COLO668 (cell line): ENCODE measurements around the gene CCSER1.
"Not testable (repeated sequence)": the region's sequence is repeated elsewhere in the genome, so short reads cannot be mapped to it uniquely, and the experiment has no call there.

Source experiments
- DNase-seq: peaks from one replicate; lab custom pipeline; 2025; ENCODE audit not compliant: unreplicated experiment; lab: John Stamatoyannopoulos, UW

CCSER1 gene

GRCh38 chr4:91243132-91243531, 1115.9 kb downstream of the CCSER1 start:
- DNase-seq = no peak

GRCh38 chr4:91256043-91256442, 1128.8 kb downstream of the CCSER1 start:
- no peak for DNase-seq

- DNase-seq = no peak
Observed at GRCh38 chr4:91256751-91257150, 1129.6 kb downstream of the CCSER1 start.

GRCh38 chr4:91257721-91258120, 1130.5 kb downstream of the CCSER1 start:
- DNase-seq = no peak

- DNase-seq = no peak
Observed at GRCh38 chr4:91258326-91258725, 1131.1 kb downstream of the CCSER1 start.

GRCh38 chr4:91267543-91267942, 1140.3 kb downstream of the CCSER1 start:
- DNase-seq = no peak

GRCh38 chr4:91268481-91268880, 1141.3 kb downstream of the CCSER1 start:
- not testable (repeated sequence) for DNase-seq

GRCh38 chr4:91268913-91269312, 1141.7 kb downstream of the CCSER1 start:
- no peak for DNase-seq

GRCh38 chr4:91279899-91280298, 1152.7 kb downstream of the CCSER1 start:
- peak; percentile 19 for DNase-seq

- peak; percentile 66 for DNase-seq
Observed at GRCh38 chr4:91280551-91281290, 1153.5 kb downstream of the CCSER1 start.

- no peak for DNase-seq
Observed at GRCh38 chr4:91282217-91282616, 1155.0 kb downstream of the CCSER1 start.

GRCh38 chr4:91283726-91284230, 1156.6 kb downstream of the CCSER1 start:
- DNase-seq = no peak

GRCh38 chr4:91284480-91284879, 1157.3 kb downstream of the CCSER1 start:
- DNase-seq = no peak

GRCh38 chr4:91285487-91285886, 1158.3 kb downstream of the CCSER1 start:
- no peak for DNase-seq

GRCh38 chr4:91288702-91289311, 1161.6 kb downstream of the CCSER1 start:
- peak; percentile 35 for DNase-seq

- no peak for DNase-seq
Observed at GRCh38 chr4:91298156-91298700, 1171.0 kb downstream of the CCSER1 start.

- DNase-seq = no peak
Observed at GRCh38 chr4:91298824-91299223, 1171.6 kb downstream of the CCSER1 start.

GRCh38 chr4:91302120-91302519, 1174.9 kb downstream of the CCSER1 start:
- no peak for DNase-seq

- DNase-seq = no peak
Observed at GRCh38 chr4:91304292-91304691, 1177.1 kb downstream of the CCSER1 start.

GRCh38 chr4:91317434-91317833, 1190.2 kb downstream of the CCSER1 start:
- DNase-seq = no peak

- no peak for DNase-seq
Observed at GRCh38 chr4:91319556-91320268, 1192.5 kb downstream of the CCSER1 start.

GRCh38 chr4:91322961-91323360, 1195.8 kb downstream of the CCSER1 start:
- DNase-seq = no peak
